Activated CD4-positive, alpha-beta T cell treated with anti-CD3 and anti-CD28 coated beads, Interleukin-2, Interleukin-6, amounts not matched to agents 100 ng/mL and 50 ng/mL, durations not matched to agents 16 hours and 8 hours (primary cell): ENCODE measurements around the gene JPH2.
"Not testable (repeated sequence)": the region's sequence is repeated elsewhere in the genome, so short reads cannot be mapped to it uniquely, and the experiment has no call there.

Experiments used
- DNase-seq: peaks from one replicate; pipeline ENCODE4 v3.0.0-alpha.2; 2020

JPH2 gene

GRCh38 chr20:44153636-44154043 lies 33.3 kb downstream of the JPH2 start:
- DNase-seq = no peak

- DNase-seq = no peak
These were observed 35.2 kb downstream of the JPH2 start for GRCh38 chr20:44151621-44152416.

DNA sequence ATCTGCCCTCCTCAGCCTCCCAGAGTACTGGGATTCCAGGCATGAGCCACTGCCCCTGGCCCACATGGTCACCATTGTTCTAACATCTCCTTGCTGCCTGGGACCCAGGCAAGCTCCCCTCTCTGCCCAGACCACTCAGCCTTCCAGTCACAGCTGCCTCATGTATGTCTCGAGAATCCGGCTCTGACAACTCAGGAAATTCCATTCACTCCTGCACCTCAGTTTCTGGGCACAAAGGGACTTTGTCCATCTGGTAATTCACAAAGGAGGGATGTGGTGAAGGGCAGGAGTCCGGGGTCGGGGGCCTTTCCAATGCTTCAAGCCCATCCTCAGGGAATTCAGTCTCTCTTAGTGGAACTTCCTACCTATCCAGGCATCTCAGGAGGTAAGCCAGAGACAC lies 40.7 kb downstream of the JPH2 start:
- DNase-seq = no peak

DNA sequence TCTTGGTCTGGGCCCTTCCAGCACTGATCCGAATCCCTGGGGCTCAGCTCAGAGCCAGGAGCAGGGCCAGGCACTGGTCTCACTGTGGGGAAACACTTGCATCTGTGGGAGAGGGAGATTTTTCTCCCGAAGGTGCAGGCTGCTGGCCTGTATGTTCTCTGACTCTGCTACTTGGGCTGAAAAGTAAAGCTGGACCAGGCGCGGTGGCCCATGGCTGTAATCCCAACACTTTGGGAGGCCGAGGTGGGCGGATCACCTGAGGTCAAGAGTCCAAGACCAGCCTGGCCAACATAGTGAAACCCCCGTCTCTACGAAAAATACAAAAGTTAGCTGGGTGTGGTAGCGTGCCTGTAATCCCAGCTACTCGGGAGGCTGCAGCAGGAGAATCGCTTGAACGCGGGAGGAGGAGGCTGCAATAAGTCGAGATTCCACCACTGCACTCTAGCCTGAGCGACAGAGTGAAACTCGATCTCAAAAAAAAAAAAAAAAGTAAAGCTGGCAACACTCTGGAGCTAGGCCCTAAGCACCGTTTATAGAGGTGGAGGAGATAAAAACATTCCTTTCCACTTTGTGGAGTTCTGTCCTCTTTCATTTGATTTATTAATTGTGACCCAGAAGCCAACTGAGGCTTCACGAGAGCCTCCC lies 41.7 kb downstream of the JPH2 start:
- DNase-seq = no peak

DNA sequence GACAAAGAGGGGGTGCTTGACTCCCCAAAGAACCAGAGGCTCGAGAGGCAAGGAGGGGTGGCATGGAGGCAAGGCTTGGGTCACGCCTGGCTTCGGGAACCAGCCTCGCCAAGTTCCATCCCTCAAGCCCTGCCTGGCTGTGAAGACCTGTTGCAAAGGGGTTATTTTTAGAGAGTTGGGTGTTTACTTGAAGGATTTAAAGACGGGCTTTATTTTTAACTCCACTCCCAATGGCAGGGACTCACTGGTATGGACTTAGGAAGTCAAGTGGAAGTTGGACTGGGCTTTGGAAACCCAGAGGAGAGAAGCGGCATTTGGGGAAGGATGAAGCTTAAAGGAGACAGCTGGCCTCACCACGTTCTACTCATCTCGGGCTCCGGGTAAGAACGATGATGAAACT lies 43.1 kb downstream of the JPH2 start:
- no peak for DNase-seq

DNA sequence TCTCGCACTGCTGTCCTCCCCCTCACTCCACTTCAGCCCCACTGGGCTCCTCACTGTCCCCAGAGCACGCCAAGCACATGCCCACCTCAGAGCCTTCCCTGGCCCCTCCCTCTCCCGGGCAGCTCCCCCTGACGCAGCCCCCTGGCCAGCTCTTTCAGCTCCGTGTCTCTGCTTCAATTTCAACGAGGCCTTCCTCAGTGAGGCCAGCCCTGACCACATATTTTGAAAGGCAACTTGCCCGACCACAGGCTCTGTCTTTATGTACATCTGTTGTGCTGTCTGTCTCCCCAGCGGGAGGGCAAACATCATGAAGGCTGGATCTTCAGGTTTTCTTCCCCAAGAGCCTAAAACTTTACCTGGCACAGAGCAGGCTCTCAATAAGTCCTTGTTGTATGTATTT lies 44.6 kb downstream of the JPH2 start:
- DNase-seq = no peak

DNA sequence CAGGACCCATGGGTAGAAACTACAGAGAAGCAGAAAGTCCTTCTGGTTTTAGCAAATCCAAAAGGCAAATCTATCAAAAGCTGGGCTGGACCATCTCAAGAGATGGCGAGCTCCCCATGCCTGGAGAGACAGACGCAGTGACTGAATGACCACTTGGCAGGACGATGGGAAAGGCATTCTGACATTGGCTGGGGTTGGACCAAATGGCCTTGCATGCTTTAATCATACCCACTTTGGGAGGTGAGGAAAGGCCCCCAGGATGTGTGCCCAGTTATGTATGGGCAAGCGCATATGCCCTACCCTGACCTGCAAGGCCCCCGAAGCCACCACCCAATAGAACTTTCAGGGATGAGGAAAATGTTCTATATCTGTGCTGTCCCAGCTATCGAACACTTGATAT lies 45.1 kb downstream of the JPH2 start:
- DNase-seq = no peak

GRCh38 chr20:44138867-44139266 lies 48.1 kb downstream of the JPH2 start:
- no peak for DNase-seq

- DNase-seq = no peak
These were observed 49.7 kb downstream of the JPH2 start for GRCh38 chr20:44137266-44137801.

DNA sequence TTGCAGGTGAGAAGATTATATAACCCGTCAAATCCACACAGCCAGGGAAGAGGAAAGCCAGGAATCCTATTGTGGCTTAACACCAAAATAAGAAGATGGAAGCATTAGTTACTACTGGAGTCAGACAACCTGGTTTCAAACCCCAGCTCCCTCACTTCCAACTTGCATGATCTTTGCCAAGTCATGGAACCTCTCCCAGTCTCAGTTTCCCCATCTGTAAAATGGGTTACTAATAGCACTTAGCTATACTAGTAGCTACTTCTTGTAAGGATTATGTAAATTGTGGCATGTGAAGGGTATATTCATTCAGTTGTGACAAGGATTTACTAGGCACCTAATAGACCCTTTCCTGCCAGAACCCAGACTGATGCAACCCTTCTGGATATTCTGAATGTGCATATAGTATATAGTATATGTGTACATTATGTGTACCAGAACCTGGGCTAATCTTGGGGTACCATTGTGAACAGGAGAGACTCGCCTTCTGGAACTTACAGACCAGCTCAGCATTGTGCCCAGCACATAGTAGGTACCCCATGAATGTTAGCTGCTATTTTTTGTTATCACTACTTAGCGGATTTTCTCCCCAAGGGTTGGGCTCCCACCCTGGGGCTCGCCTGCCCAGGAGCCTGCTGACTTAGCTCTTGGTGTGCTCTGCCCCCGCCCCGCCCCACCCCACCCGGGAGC lies 50.3 kb downstream of the JPH2 start:
- no peak for DNase-seq

DNA sequence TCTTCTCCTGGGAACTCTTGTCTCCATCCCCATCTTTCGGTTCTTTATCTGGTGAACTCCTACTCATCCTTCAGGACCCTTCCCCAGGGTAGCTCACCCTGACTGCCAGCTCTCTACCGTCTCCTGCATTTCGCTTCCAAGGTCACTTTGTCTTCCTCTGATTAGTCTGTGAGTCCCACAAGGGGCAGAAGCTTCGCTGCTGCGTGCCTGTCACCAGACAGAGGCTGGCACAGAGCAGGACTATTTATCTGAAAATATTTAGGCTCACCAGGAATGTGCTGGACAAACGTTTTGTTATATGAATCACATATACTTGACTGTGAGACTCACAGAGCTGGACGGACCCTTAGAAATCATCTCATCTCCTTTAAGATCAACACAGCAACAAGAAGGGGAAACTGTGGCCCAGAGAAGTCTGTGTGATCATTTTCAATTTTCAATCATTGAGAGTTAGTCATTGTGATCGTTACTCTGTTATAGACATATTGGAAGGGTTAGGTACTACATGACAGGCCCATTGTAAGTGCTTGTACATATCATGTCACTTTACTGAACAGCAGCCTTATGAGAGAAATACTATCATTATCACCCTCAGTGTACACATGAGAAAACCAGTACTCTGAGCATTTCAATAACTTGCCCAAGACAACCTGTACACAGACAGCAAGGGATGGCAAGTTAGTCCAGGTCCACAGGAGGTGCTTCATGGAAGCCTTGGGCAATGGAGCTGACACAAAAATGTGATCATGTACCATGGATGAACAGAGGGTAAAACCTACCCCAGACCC lies 51.4 kb downstream of the JPH2 start:
- no peak for DNase-seq

GRCh38 chr20:44135012-44135412 lies 52.0 kb downstream of the JPH2 start:
- DNase-seq = peak; percentile 19

- DNase-seq = no peak
These were observed 53.6 kb downstream of the JPH2 start for GRCh38 chr20:44133424-44133823.

DNA sequence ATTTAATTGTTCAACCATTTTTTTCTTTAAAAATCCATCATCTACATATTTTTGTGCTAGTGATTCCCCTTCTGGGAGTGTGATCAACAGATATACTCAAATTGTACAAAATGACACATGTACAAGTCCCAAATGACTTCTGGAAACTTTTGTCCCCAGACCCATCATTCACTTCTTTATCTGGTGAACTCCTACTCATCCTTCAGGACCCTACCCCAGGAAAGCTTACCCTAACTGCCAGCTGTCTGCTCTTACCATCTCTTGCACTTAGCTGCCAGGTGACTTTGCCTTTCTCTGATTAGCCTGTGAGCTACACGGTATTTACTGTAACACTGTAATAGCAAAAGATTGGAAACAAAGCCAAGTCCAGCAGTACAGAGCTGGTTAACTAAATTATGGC lies 55.3 kb downstream of the JPH2 start:
- no peak for DNase-seq

- DNase-seq = no peak
These were observed 56.9 kb downstream of the JPH2 start for GRCh38 chr20:44129911-44130718.

- not testable (repeated sequence) for DNase-seq
These were observed 57.7 kb downstream of the JPH2 start for GRCh38 chr20:44129300-44129699.

DNA sequence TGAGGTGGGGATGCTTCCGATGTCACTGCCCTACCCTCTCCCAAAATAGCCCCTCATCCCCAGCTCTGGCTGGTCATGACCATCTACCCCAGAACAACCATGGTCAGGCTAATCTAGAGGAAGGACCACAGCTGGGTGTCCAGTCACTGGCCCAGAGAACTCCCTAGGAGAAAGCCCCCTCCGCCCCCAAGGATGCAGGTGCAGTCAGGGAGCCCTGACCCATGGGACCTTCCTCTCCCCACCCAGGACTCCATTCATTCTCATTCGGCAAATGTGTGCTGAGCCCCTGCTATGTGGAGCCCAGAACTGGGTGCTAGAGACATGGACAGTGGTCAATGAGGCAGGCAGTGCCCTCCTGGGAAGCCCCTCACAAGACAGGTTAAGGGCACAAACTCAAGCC lies 60.5 kb downstream of the JPH2 start:
- no peak for DNase-seq

DNA sequence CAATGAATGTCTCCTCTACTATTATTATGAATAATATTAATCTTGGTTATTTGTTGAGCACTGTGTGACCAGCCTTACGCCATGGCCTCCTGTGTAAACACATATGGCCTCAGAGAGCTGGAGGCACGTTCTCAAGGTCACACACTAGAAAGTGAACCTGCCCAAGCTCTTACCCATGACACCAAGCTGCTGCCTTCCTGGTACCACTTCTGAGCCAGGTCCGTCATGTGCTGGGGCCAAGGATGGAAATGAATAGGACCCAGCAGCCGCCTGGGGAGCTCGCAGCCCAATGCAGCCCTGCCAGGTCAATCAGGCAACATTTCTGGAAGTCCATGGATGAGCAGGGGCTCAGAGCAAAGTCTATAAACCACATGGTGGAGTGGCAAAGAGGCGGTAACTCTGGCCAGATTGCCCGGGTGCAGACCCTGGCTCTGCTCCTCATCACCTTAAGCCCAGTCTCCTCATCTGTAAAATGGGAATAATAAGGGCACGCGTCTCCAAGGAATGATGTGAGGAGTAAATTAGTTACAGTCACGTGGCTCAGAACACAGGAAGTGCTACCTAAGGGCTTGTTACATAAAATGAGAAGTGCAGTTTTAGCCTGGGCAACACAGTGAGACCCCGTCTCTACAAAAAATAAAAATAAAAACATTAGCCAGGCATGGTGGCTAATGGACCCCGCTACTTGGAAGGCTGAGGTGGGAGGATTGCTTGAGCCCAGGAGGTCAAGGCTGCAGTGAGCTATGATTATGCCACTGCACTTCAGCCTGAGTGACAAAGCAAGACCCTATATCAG lies 61.5 kb downstream of the JPH2 start:
- DNase-seq = no peak

DNA sequence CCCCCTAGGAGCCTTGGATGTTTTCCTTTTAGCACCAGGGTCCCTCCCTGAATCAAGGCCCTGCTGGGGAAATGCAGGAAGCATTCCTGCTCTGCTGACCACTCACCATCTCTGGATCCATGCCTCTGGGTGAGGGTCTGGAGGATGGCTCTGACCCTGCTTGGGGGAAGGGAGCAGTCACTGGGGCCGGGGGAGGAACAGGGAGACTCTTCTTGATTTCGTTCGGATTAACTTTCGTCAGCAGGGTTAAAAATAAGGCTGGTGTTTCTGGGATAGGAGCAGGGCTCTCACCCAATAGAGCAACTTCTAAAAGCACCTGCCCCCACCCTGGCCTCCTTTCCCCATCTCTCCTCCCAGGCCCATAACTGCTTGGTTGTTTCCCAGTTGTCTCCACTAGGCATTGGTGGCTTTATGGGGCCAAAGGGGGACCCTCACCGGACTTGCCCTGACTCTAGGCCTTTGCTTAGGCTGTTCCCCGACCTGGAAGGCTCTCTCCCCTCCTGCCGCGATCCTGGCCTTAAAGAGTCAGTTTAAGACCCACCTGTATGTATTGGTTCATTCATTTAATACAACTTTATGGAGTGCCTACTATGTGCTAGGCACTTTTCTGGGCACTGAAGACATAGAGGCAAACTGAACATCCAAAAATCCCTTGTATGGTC lies 63.0 kb downstream of the JPH2 start:
- DNase-seq = no peak

DNA sequence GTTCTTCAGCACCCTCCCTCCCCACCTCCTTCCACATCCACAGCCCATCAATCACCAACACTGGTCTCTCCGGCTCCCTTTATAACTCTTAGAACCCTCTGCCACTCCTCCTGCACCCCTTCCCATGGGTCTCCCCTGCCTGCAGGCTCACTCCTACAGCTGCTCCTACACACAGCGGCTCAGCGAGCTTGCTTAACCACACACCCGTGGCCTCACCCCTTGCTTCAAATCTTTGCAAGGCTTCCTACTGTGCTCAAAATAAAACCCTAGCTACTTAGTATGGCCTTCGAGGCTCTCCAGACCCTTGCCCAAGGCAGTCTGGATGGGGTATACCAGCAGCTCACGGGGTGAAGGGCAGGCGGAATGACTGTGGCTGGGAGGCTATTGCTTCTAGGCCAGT lies 63.7 kb downstream of the JPH2 start:
- no peak for DNase-seq
